GM12874 (cell line): ENCODE results near the gene TMEM238.

Experiments
- CTCF ChIP-seq: IDR thresholded peaks from 2 replicates; pipeline ENCODE4 v1.5.1; 2011; ENCODE audit warnings: low read depth, mild to moderate bottlenecking, control low read depth, low read length, moderate library complexity; ENCODE audit not compliant: insufficient read depth

TMEM238 gene

GRCh38 chr19:55370305-55370988, 13.6 kb downstream of the TMEM238 start, which contains the start of gene IL11:
Gene IL11, minus strand, starts transcription at chr19:55370463. Its CDS starts 153 bp downstream, at chr19:55370310.
- no peak for TF ChIP-seq CTCF

GRCh38 chr19:55369653-55370304, 14.3 kb downstream of the TMEM238 start:
- TF ChIP-seq CTCF, result no peak

GRCh38 chr19:55368701-55369563, 15.2 kb downstream of the TMEM238 start:
- TF ChIP-seq CTCF, result no peak

DNA sequence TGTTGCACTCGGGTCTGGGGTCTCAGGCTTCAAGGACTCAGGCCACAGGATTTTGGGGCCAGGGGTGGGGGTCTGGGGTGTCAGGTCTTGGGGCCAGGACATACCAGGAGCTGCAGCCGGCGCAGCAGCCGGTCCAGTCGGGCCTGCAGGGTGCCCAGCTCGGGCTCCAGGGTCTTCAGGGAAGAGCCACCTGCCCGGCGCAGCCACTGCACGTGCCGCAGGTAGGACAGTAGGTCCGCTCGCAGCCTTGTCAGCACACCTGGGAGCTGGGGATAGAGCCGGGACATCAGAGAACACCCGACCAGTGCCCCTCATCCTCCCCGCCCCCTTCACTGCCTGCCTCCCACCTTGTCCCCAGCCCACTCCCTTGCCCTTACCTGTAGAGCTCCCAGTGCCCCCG, 16.0 kb downstream of the TMEM238 start:
- TF ChIP-seq CTCF, result no peak

DNA sequence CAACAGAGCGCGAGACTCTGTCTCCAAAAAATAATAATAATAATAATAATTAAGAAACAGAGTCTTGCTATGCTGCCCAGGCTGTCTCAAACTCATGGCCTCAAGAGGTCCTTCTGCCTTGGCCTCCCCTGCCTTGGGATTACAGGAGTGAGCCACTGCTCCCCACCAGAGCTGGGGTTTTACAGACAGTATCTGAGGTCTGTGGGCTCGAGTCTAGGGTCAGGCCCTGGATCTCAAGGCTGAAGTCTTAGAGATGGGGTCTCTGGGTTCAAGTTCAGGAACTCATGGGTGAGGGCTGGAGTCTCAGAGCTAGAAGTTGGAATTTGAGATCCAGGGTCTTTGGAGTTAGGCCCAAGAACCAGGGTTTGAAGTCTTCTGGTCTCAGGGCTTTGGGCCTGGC, 17.3 kb downstream of the TMEM238 start:
- TF ChIP-seq CTCF, result no peak

GRCh38 chr19:55365964-55366363, 18.1 kb downstream of the TMEM238 start:
- TF ChIP-seq CTCF, result no peak

DNA sequence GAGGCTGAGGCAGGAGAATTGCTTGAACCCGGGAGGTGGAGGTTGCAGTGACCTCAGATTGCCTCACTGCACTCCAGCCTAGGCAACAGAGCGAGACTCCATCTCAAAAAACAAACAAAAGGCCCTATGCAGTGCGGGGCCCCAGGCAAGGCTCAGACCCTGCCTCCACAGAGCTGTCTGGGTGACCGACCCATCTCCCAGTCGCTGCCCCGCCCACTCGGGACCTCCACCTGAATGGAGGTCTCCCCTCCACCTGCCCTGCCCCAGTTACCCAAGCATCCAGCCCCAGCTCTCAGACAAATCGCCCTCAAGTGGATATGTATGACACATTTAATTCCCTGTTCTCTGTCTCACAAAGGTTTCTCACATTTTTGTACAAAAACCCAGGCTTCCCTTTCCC, 18.8 kb downstream of the TMEM238 start:
- TF ChIP-seq CTCF, result no peak
